ENCODE measurements around the gene HOXC9.

Gene HOXC9

GRCh38 chr12:54007538-54008259, 7.7 kb downstream of the HOXC9 start:
- no peak for TF ChIP-seq SUZ12 (IDR thresholded peaks at IDR 0.05; ENCODE audit: extremely low read depth, insufficient read depth, insufficient read length)
- no peak for TF ChIP-seq ZNF274 (IDR thresholded peaks at IDR 0.05; ENCODE audit: low read depth, low read length)
- no peak for TF ChIP-seq YY1 (IDR thresholded peaks at IDR 0.05; ENCODE audit: insufficient read depth, insufficient read length)
- Histone ChIP-seq H3K36me3 (ENCODE audit: insufficient read depth, insufficient read length, low read length) (no peaks in the 10 kb centered on the region), H3K27me3 (ENCODE audit: insufficient read depth, insufficient read length) (peaks cover 97% of the 10 kb centered on the region), H3K4me1 (ENCODE audit: insufficient read depth, insufficient read length) (peaks cover 5% of the 10 kb centered on the region), H3K9me3 (ENCODE audit: insufficient read depth, low read length) (no peaks in the 10 kb centered on the region), H3K9ac (ENCODE audit: insufficient read length, low read depth) (no peak overlapping the region), H3K4me3 (ENCODE audit: insufficient read length, low read depth) (no peak overlapping the region)
- no peak for DNase-seq (ENCODE audit: low read depth, low spot score)

GRCh38 chr12:54008260-54008552, 8.2 kb downstream of the HOXC9 start:
- H3K9ac ChIP-seq (ENCODE audit: insufficient read length, low read depth), result no peak overlapping the region

GRCh38 chr12:54009171-54010052, 9.5 kb downstream of the HOXC9 start:
- Histone ChIP-seq H3K4me3 (ENCODE audit: insufficient read length, low read depth) (peak overlapping the region; percentile 15), H3K4me1 (ENCODE audit: insufficient read depth, insufficient read length) (peaks cover 5% of the 10 kb centered on the region), H3K9me3 (ENCODE audit: insufficient read depth, low read length) (no peaks in the 10 kb centered on the region), H3K9ac (ENCODE audit: insufficient read length, low read depth) (peak overlapping the region; percentile 38), H3K27me3 (ENCODE audit: insufficient read depth, insufficient read length) (peaks cover 97% of the 10 kb centered on the region), H3K36me3 (ENCODE audit: insufficient read depth, insufficient read length, low read length) (no peaks in the 10 kb centered on the region)
- peak; percentile 99 for TF ChIP-seq SUZ12 (IDR thresholded peaks at IDR 0.05; ENCODE audit: extremely low read depth, insufficient read depth, insufficient read length)
- no peak for TF ChIP-seq YY1 (IDR thresholded peaks at IDR 0.05; ENCODE audit: insufficient read depth, insufficient read length)
- no peak for DNase-seq (ENCODE audit: low read depth, low spot score)

More at GRCh38 chr12:54008260-54008552, 8.2 kb downstream of the HOXC9 start:
- TF ChIP-seq SUZ12 (IDR thresholded peaks at IDR 0.05; ENCODE audit: extremely low read depth, insufficient read depth, insufficient read length) (no peak), ZNF274 (IDR thresholded peaks at IDR 0.05; ENCODE audit: low read depth, low read length) (no peak), YY1 (IDR thresholded peaks at IDR 0.05; ENCODE audit: insufficient read depth, insufficient read length) (no peak)
- H3K27me3 ChIP-seq (ENCODE audit: insufficient read depth, insufficient read length), result peaks cover 97% of the 10 kb centered on the region
- no peak for DNase-seq (ENCODE audit: low read depth, low spot score)
- no peaks in the 10 kb centered on the region for H3K36me3 ChIP-seq (ENCODE audit: insufficient read depth, insufficient read length, low read length)
- H3K9me3 ChIP-seq (ENCODE audit: insufficient read depth, low read length), result no peaks in the 10 kb centered on the region
- no peak overlapping the region for H3K4me3 ChIP-seq (ENCODE audit: insufficient read length, low read depth)
- H3K4me1 ChIP-seq (ENCODE audit: insufficient read depth, insufficient read length), result peaks cover 5% of the 10 kb centered on the region

- Histone ChIP-seq H3K27me3 (ENCODE audit: insufficient read depth, insufficient read length) (peaks cover 97% of the 10 kb centered on the region), H3K9ac (ENCODE audit: insufficient read length, low read depth) (no peak overlapping the region), H3K9me3 (ENCODE audit: insufficient read depth, low read length) (no peaks in the 10 kb centered on the region), H3K4me3 (ENCODE audit: insufficient read length, low read depth) (no peak overlapping the region), H3K36me3 (ENCODE audit: insufficient read depth, insufficient read length, low read length) (no peaks in the 10 kb centered on the region), H3K4me1 (ENCODE audit: insufficient read depth, insufficient read length) (peaks cover 3% of the 10 kb centered on the region)
- no peak for DNase-seq (ENCODE audit: low read depth, low spot score)
- TF ChIP-seq SUZ12 (IDR thresholded peaks at IDR 0.05; ENCODE audit: extremely low read depth, insufficient read depth, insufficient read length) (no peak), YY1 (IDR thresholded peaks at IDR 0.05; ENCODE audit: insufficient read depth, insufficient read length) (no peak), ZNF274 (IDR thresholded peaks at IDR 0.05; ENCODE audit: low read depth, low read length) (no peak)
These were observed 10.4 kb downstream of the HOXC9 start for GRCh38 chr12:54010053-54010971.

GRCh38 chr12:54010972-54011664, 11.2 kb downstream of the HOXC9 start:
- H3K4me3 ChIP-seq (ENCODE audit: insufficient read length, low read depth), result no peak overlapping the region
- peaks cover 3% of the 10 kb centered on the region for H3K4me1 ChIP-seq (ENCODE audit: insufficient read depth, insufficient read length)
- H3K9ac ChIP-seq (ENCODE audit: insufficient read length, low read depth), result no peak overlapping the region
- H3K9me3 ChIP-seq (ENCODE audit: insufficient read depth, low read length), result no peaks in the 10 kb centered on the region
- no peak for DNase-seq (ENCODE audit: low read depth, low spot score)
- H3K27me3 ChIP-seq (ENCODE audit: insufficient read depth, insufficient read length), result peaks cover 97% of the 10 kb centered on the region
- TF ChIP-seq ZNF274 (IDR thresholded peaks at IDR 0.05; ENCODE audit: low read depth, low read length), result no peak
- TF ChIP-seq SUZ12 (IDR thresholded peaks at IDR 0.05; ENCODE audit: extremely low read depth, insufficient read depth, insufficient read length), result no peak
- no peak for TF ChIP-seq YY1 (IDR thresholded peaks at IDR 0.05; ENCODE audit: insufficient read depth, insufficient read length)
- no peaks in the 10 kb centered on the region for H3K36me3 ChIP-seq (ENCODE audit: insufficient read depth, insufficient read length, low read length)

GRCh38 chr12:54011665-54012532, 11.9 kb downstream of the HOXC9 start:
- Histone ChIP-seq H3K36me3 (ENCODE audit: insufficient read depth, insufficient read length, low read length) (no peaks in the 10 kb centered on the region), H3K4me1 (ENCODE audit: insufficient read depth, insufficient read length) (peaks cover 3% of the 10 kb centered on the region), H3K9ac (ENCODE audit: insufficient read length, low read depth) (no peak overlapping the region), H3K9me3 (ENCODE audit: insufficient read depth, low read length) (no peaks in the 10 kb centered on the region), H3K27me3 (ENCODE audit: insufficient read depth, insufficient read length) (peaks cover 96% of the 10 kb centered on the region), H3K4me3 (ENCODE audit: insufficient read length, low read depth) (no peak overlapping the region)
- no peak for TF ChIP-seq ZNF274 (IDR thresholded peaks at IDR 0.05; ENCODE audit: low read depth, low read length)
- no peak for TF ChIP-seq YY1 (IDR thresholded peaks at IDR 0.05; ENCODE audit: insufficient read depth, insufficient read length)
- TF ChIP-seq SUZ12 (IDR thresholded peaks at IDR 0.05; ENCODE audit: extremely low read depth, insufficient read depth, insufficient read length), result no peak
- DNase-seq (ENCODE audit: low read depth, low spot score), result no peak
